ENCODE measurements around the gene KDF1.

The KDF1 gene

GRCh38 chr1:26959722-26960624 is at the start of gene KDF1:
KDF1 (minus strand) TSS chr1:26960468; CDS start chr1:26952380, 8,088 bp downstream.
- in situ Hi-C loops (cut with MboI; ENCODE audit: low sequenced_read_pairs, unreplicated experiment), result no loop called here
- no peak for TF ChIP-seq CTCF (IDR thresholded peaks at IDR 0.05; ENCODE audit: borderline replicate concordance, control extremely low read depth, extremely low read depth, insufficient read depth, missing control alignments)
- DNase-seq (ENCODE audit: low spot score), result no peak

- DNase-seq (ENCODE audit: low spot score), result no peak
- no peak for TF ChIP-seq CTCF (IDR thresholded peaks at IDR 0.05; ENCODE audit: borderline replicate concordance, control extremely low read depth, extremely low read depth, insufficient read depth, missing control alignments)
- in situ Hi-C loops (cut with MboI; ENCODE audit: low sequenced_read_pairs, unreplicated experiment), result no loop called here
These were observed 49.4 kb upstream of the KDF1 start for GRCh38 chr1:27009601-27010197.

- in situ Hi-C loops (cut with MboI; ENCODE audit: low sequenced_read_pairs, unreplicated experiment), result no loop called here
- no peak for TF ChIP-seq CTCF (IDR thresholded peaks at IDR 0.05; ENCODE audit: borderline replicate concordance, control extremely low read depth, extremely low read depth, insufficient read depth, missing control alignments)
- DNase-seq (ENCODE audit: low spot score), result no peak
These were observed 47.8 kb upstream of the KDF1 start for GRCh38 chr1:27007909-27008582.

- in situ Hi-C loops (cut with MboI; ENCODE audit: low sequenced_read_pairs, unreplicated experiment), result no loop called here
- TF ChIP-seq CTCF (IDR thresholded peaks at IDR 0.05; ENCODE audit: borderline replicate concordance, control extremely low read depth, extremely low read depth, insufficient read depth, missing control alignments), result no peak
- DNase-seq (ENCODE audit: low spot score), result no peak
These were observed 46.4 kb upstream of the KDF1 start for GRCh38 chr1:27006683-27007082.

- in situ Hi-C loops (cut with MboI; ENCODE audit: low sequenced_read_pairs, unreplicated experiment), result no loop called here
- TF ChIP-seq CTCF (IDR thresholded peaks at IDR 0.05; ENCODE audit: borderline replicate concordance, control extremely low read depth, extremely low read depth, insufficient read depth, missing control alignments), result no peak
- DNase-seq (ENCODE audit: low spot score), result no peak
These were observed 45.6 kb upstream of the KDF1 start for GRCh38 chr1:27005648-27006496.

- no peak for DNase-seq (ENCODE audit: low spot score)
- no peak for TF ChIP-seq CTCF (IDR thresholded peaks at IDR 0.05; ENCODE audit: borderline replicate concordance, control extremely low read depth, extremely low read depth, insufficient read depth, missing control alignments)
- in situ Hi-C loops (cut with MboI; ENCODE audit: low sequenced_read_pairs, unreplicated experiment), result no loop called here
These were observed 44.9 kb upstream of the KDF1 start for GRCh38 chr1:27005166-27005530.

Measured in GM13976 (cell line).